Brain microvascular endothelial cell (primary cell): ENCODE results near the gene NRXN3.

Experiments used
- DNase-seq: peaks from one replicate; pipeline ENCODE4 v3.0.0-alpha.2; 2020
- H3K27ac ChIP-seq: fragments of 250-450 bp; sonication (Bioruptor Pico); 2 replicates; pipeline ENCODE4 v1.5.1; 2020; ENCODE audit warnings: mild to moderate bottlenecking, moderate library complexity
- H3K27me3 ChIP-seq: fragments of 250-450 bp; sonication (Bioruptor Pico); replicated peaks from 2 replicates; pipeline ENCODE4 v1.5.1; 2020; ENCODE audit warnings: mild to moderate bottlenecking
- H3K36me3 ChIP-seq: fragments of 250-450 bp; sonication (Bioruptor Pico); replicated peaks from 2 replicates; pipeline ENCODE4 v1.5.1; 2020; ENCODE audit warnings: mild to moderate bottlenecking
- H3K4me3 ChIP-seq: 2 replicates; pipeline ENCODE4 v1.5.1; 2011; ENCODE audit warnings: low read depth, mild to moderate bottlenecking, control low read depth, low read length, moderate library complexity
- in situ Hi-C: cut with HindIII; loops from 2 replicates; pipeline ENCODE4 v1.10.0; 2017; ENCODE audit warnings: low sequenced_read_pairs, low pct_ligation_motif_present
- TF ChIP-seq, protein P1 (sequence below): IDR thresholded peaks from 2 replicates; pipeline ENCODE4 v1.5.1; 2011; ENCODE audit warnings: low read depth, mild to moderate bottlenecking, moderate library complexity, low read length, control low read depth, inconsistent platforms; ENCODE audit errors: missing control alignments

NRXN3 gene

GRCh38 chr14:79285263-79285662 is 1115.1 kb downstream of the NRXN3 start:
- H3K4me3 ChIP-seq, result no peak overlapping the region
- no peak for DNase-seq
- no peaks in the 10 kb centered on the region for H3K27me3 ChIP-seq
- TF ChIP-seq, protein P1, sequence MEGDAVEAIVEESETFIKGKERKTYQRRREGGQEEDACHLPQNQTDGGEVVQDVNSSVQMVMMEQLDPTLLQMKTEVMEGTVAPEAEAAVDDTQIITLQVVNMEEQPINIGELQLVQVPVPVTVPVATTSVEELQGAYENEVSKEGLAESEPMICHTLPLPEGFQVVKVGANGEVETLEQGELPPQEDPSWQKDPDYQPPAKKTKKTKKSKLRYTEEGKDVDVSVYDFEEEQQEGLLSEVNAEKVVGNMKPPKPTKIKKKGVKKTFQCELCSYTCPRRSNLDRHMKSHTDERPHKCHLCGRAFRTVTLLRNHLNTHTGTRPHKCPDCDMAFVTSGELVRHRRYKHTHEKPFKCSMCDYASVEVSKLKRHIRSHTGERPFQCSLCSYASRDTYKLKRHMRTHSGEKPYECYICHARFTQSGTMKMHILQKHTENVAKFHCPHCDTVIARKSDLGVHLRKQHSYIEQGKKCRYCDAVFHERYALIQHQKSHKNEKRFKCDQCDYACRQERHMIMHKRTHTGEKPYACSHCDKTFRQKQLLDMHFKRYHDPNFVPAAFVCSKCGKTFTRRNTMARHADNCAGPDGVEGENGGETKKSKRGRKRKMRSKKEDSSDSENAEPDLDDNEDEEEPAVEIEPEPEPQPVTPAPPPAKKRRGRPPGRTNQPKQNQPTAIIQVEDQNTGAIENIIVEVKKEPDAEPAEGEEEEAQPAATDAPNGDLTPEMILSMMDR, result no peak
- in situ Hi-C loops, result no loop called here
- H3K36me3 ChIP-seq, result no peaks in the 10 kb centered on the region
- no peak overlapping the region for H3K27ac ChIP-seq

GRCh38 chr14:79287976-79288375 is 1117.8 kb downstream of the NRXN3 start:
- no peak for DNase-seq
- no peak overlapping the region for H3K27ac ChIP-seq
- in situ Hi-C loops, result no loop called here

GRCh38 chr14:79293482-79294177 is 1123.5 kb downstream of the NRXN3 start:
- TF ChIP-seq, protein P1, result no peak
- no peak for DNase-seq
- Histone ChIP-seq H3K27ac (no peak overlapping the region), H3K4me3 (no peak overlapping the region), H3K36me3 (no peaks in the 10 kb centered on the region), H3K27me3 (no peaks in the 10 kb centered on the region)
- in situ Hi-C loops, result no loop called here

More at GRCh38 chr14:79287976-79288375, 1117.8 kb downstream of the NRXN3 start:
- Histone ChIP-seq H3K4me3 (no peak overlapping the region), H3K36me3 (no peaks in the 10 kb centered on the region), H3K27me3 (no peaks in the 10 kb centered on the region)
- TF ChIP-seq, protein P1, result no peak

DNA sequence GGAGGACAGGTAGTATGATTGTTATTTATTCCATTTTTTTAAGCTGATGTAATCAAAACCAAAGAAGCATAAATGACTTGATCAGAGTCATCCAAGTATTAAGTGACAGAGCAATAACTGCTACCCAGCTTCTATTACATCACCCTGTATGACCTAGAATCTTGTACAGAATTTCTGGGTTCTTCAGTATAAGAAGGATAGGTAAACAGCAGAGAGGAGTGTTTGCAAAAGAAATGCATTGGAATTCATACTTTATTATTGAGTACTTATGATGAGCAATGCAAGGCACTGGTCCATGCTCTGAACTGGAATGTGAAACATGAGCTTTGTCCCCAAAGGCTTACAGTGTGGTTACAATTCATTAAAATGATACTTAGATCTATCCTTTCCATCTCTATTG is 1124.3 kb downstream of the NRXN3 start:
- Histone ChIP-seq H3K27me3 (no peaks in the 10 kb centered on the region), H3K36me3 (no peaks in the 10 kb centered on the region), H3K27ac (no peak overlapping the region), H3K4me3 (no peak overlapping the region)
- DNase-seq, result no peak
- in situ Hi-C loops, result no loop called here
- TF ChIP-seq, protein P1, result no peak

GRCh38 chr14:79295385-79295784 is 1125.2 kb downstream of the NRXN3 start:
- in situ Hi-C loops, result no loop called here
- no peak overlapping the region for H3K4me3 ChIP-seq
- H3K27ac ChIP-seq, result no peak overlapping the region
- TF ChIP-seq, protein P1, result no peak
- no peaks in the 10 kb centered on the region for H3K36me3 ChIP-seq
- no peaks in the 10 kb centered on the region for H3K27me3 ChIP-seq
- DNase-seq, result no peak

DNA sequence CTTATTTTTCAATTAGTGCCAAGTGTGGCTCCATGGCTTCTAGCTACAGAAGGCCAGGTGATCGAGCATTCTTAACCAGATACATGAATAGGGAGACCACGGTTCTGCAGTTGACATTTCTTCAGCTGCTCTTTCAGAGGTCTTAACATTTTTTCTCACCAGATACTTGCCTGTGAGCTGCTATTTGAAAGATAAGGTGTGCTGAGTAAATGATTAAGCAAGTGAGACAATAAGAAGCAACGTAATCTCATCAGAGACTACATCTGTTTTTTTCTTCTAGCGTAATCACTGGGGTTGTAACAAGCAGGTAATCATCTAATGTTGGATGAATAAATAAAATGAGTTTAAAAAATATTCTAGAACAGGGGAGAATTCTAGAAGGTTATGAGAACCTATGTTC is 1128.2 kb downstream of the NRXN3 start:
- Histone ChIP-seq H3K4me3 (no peak overlapping the region), H3K36me3 (no peaks in the 10 kb centered on the region), H3K27ac (no peak overlapping the region), H3K27me3 (no peaks in the 10 kb centered on the region)
- TF ChIP-seq, protein P1, result no peak
- in situ Hi-C loops, result no loop called here
- no peak for DNase-seq
